Measurements from ENCODE around the gene HAUS5.
A peak's percentile ranks its signal among the peaks of the same experiment; 100 is the strongest.

HAUS5 gene

DNA sequence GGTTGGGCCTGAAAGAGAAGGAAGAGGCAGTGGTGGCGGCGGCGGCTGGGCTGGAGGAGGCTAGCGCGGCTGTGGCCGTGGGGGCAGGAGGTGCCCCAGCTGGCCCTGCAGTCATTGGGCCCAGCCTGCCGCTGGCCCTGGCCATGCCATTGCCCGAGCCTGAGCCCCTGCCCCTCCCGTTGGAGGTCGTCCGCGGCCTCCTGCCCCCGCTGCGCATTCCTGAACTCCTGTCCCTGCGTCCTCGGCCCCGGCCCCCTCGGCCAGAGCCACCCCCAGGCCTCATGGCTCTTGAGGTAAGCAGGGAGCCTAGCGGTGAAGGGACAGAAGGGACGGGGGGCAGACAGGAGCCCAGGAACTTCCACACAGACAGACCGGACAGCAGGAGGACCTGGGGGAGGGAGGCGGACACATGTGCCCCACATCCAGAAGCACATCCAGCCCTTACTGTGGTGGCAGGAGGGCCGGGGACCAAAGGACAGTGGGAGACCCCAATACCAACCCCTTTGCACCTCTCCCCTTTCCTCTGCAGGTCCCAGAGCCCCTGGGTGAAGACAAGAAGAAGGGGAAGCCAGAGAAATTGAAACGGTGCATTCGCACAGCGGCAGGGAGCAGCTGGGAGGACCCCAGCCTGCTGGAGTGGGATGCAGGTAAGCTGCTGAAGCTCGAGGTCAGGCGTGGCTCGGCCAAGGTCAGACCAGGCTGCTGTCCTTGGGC lies 21.3 kb downstream of the HAUS5 start:
- no peak overlapping the region for H3K4me3 ChIP-seq
- no peak for TF ChIP-seq CTCF (IDR thresholded peaks at IDR 0.05)
- no peak overlapping the region for H3K27ac ChIP-seq
- peak; percentile 57 for DNase-seq (ENCODE audit: low spot score)

GRCh38 chr19:35636651-35637050 lies 24.1 kb downstream of the HAUS5 start:
- no peak for TF ChIP-seq CTCF (IDR thresholded peaks at IDR 0.05)
- no peak overlapping the region for H3K4me3 ChIP-seq
- no peak overlapping the region for H3K27ac ChIP-seq
- no peak for DNase-seq (ENCODE audit: low spot score)

- no peak for DNase-seq (ENCODE audit: low spot score)
- TF ChIP-seq CTCF (IDR thresholded peaks at IDR 0.05), result no peak
- Histone ChIP-seq H3K27ac (no peak overlapping the region), H3K4me3 (no peak overlapping the region)
Measured at GRCh38 chr19:35637165-35637564, 24.6 kb downstream of the HAUS5 start.

DNA sequence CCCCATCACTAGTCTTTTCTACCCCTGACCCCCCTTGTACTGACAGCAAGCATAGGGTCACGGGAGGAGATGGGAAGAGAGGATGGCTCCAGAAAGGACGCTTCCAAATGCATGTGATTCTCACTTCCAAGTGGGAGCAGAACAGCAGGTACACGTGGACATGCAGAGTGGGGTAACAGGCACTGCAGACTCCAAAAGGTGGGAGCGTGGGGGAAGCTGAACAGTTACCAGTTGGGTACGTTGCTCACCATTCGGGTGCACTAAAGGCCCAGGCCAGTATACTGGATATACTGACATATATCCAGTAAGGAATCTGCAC lies 26.7 kb downstream of the HAUS5 start:
- no peak for DNase-seq (ENCODE audit: low spot score)
- TF ChIP-seq CTCF (IDR thresholded peaks at IDR 0.05), result no peak
- no peak overlapping the region for H3K27ac ChIP-seq
- no peak overlapping the region for H3K4me3 ChIP-seq

DNA sequence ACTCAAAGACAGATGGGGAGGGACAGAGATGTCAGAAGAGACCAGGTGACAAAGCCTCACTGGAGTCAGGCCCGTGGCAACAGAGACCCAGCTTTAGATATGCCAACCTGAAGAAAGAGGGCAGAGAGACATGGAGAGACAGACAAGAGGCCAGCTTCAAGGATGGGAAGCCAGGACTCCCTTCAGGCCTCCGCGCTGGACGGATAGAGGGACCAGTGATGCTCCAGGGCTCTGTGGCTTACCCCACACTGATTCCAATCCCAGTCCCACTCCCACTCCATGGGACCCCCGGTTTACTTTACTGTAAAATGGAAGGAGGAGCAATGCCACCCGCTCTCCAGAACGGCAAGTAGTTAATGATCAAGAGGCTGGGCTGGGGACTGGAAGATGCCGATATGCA lies 27.3 kb downstream of the HAUS5 start:
- Histone ChIP-seq H3K27ac (no peak overlapping the region), H3K4me3 (no peak overlapping the region)
- no peak for DNase-seq (ENCODE audit: low spot score)
- TF ChIP-seq CTCF (IDR thresholded peaks at IDR 0.05), result no peak

DNA sequence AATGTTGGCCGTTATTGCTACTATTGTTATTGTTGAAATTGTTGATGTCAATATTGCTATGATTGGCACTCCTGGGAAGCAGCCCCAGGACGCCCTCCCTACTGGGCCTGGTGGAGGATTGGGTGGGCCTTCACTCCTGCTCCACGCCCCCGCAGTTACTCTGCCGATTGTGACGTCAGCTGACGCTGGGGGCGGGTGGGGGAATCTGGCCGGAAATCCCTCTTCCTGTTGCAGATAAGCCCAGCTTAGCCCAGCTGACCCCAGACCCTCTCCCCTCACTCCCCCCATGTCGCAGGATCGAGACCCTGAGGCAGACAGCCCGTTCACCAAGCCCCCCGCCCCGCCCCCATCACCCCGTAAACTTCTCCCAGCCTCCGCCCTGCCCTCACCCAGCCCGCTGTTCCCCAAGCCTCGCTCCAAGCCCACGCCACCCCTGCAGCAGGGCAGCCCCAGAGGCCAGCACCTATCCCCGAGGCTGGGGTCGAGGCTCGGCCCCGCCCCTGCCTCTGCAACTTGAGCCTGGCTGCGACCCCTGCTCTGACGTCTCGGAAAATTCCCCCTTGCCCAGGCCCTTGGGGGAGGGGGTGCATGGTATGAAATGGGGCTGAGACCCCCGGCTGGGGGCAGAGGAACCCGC lies 29.1 kb downstream of the HAUS5 start, which contains the start of gene ETV2:
ETV2 (plus strand) TSS at position 231 of the 637 bp plus-strand sequence. CDS start 716 bp downstream, outside the sequence.
- TF ChIP-seq CTCF (IDR thresholded peaks at IDR 0.05), result no peak
- no peak for DNase-seq (ENCODE audit: low spot score)
- no peak within 1 kb of the TSS for H3K27ac ChIP-seq
- peak within 1 kb of the TSS; percentile 30 for H3K4me3 ChIP-seq

GRCh38 chr19:35642312-35642711 lies 29.8 kb downstream of the HAUS5 start:
- no peak for DNase-seq (ENCODE audit: low spot score)

More at GRCh38 chr19:35642312-35642711, 29.8 kb downstream of the HAUS5 start:
- H3K4me3 ChIP-seq, result no peak overlapping the region
- H3K27ac ChIP-seq, result no peak overlapping the region
- no peak for TF ChIP-seq CTCF (IDR thresholded peaks at IDR 0.05)
